SH-SY5Y (cell line): Measurements from ENCODE around the gene PIK3CG.

Experiments
- GATA2 ChIP-seq: IDR thresholded peaks from 2 replicates; pipeline ENCODE4 v1.6.1; 2011; ENCODE audit warnings: mild to moderate bottlenecking, low read depth, low read length
- GATA3 ChIP-seq: IDR thresholded peaks from 2 replicates; pipeline ENCODE4 v1.6.1; 2011; ENCODE audit warnings: low read depth, mild to moderate bottlenecking, low read length, moderate library complexity

Gene PIK3CG

GRCh38 chr7:106893591-106893990 is 28.5 kb downstream of the PIK3CG start:
- no peak for TF ChIP-seq GATA2
- no peak for TF ChIP-seq GATA3

- TF ChIP-seq GATA3 (no peak), GATA2 (no peak)
These were observed 30.3 kb downstream of the PIK3CG start for GRCh38 chr7:106895246-106895864.

GRCh38 chr7:106896231-106896630 is 31.1 kb downstream of the PIK3CG start:
- no peak for TF ChIP-seq GATA3
- TF ChIP-seq GATA2 = no peak

- TF ChIP-seq GATA3 (no peak), GATA2 (no peak)
These were observed 36.9 kb downstream of the PIK3CG start for GRCh38 chr7:106901828-106902441.

GRCh38 chr7:106905734-106906133 is 40.7 kb downstream of the PIK3CG start:
- no peak for TF ChIP-seq GATA2
- TF ChIP-seq GATA3 = no peak

- TF ChIP-seq GATA3 (no peak), GATA2 (no peak)
These were observed 46.9 kb downstream of the PIK3CG start for GRCh38 chr7:106911959-106912358.

- no peak for TF ChIP-seq GATA3
- no peak for TF ChIP-seq GATA2
These were observed 49.0 kb downstream of the PIK3CG start for GRCh38 chr7:106914018-106914607.

- no peak for TF ChIP-seq GATA3
- no peak for TF ChIP-seq GATA2
These were observed 50.3 kb downstream of the PIK3CG start for GRCh38 chr7:106915407-106915806.

GRCh38 chr7:106915873-106916272 is 50.8 kb downstream of the PIK3CG start:
- TF ChIP-seq GATA3 (no peak), GATA2 (no peak)

- TF ChIP-seq GATA2 = no peak
- no peak for TF ChIP-seq GATA3
These were observed 51.6 kb downstream of the PIK3CG start for GRCh38 chr7:106916679-106917078.

- TF ChIP-seq GATA2 (no peak), GATA3 (no peak)
These were observed 53.9 kb downstream of the PIK3CG start for GRCh38 chr7:106918991-106919390.

- no peak for TF ChIP-seq GATA3
- no peak for TF ChIP-seq GATA2
These were observed 61.8 kb downstream of the PIK3CG start for GRCh38 chr7:106926892-106927291.

- TF ChIP-seq GATA3 = no peak
- TF ChIP-seq GATA2 = no peak
These were observed 62.5 kb downstream of the PIK3CG start for GRCh38 chr7:106927536-106927935.

- TF ChIP-seq GATA3 (no peak), GATA2 (no peak)
These were observed 71.2 kb downstream of the PIK3CG start for GRCh38 chr7:106936236-106936635.

GRCh38 chr7:106938803-106939202 is 73.7 kb downstream of the PIK3CG start:
- TF ChIP-seq GATA2 = no peak; the same call in 1 of the 2 replicates
- TF ChIP-seq GATA3 = no peak

- no peak for TF ChIP-seq GATA2
- no peak for TF ChIP-seq GATA3
These were observed 79.1 kb downstream of the PIK3CG start for GRCh38 chr7:106944035-106944665.
